HG02763 (cell line): ENCODE data around the gene DNAJC25.
"Not testable (repeated sequence)": the region's sequence is repeated elsewhere in the genome, so short reads cannot be mapped to it uniquely, and the experiment has no call there.

ENCODE experiments used
- ATAC-seq: cut with Tn5 transposase; IDR thresholded peaks from one replicate; pipeline ENCODE4 v1.9.1; 2021; ENCODE audit warnings: mild to moderate bottlenecking, moderate library complexity; ENCODE audit not compliant: unreplicated experiment

The DNAJC25 gene

GRCh38 chr9:111662576-111663300 lies 31.6 kb downstream of the DNAJC25 start:
- ATAC-seq, result no peak

- ATAC-seq, result no peak
Measured at GRCh38 chr9:111663301-111663823, 32.2 kb downstream of the DNAJC25 start.

- no peak for ATAC-seq
Measured at GRCh38 chr9:111668026-111668573, 37.0 kb downstream of the DNAJC25 start.

GRCh38 chr9:111668601-111669000 lies 37.5 kb downstream of the DNAJC25 start:
- not testable (repeated sequence) for ATAC-seq

- ATAC-seq, result no peak
Measured at GRCh38 chr9:111674319-111674718, 43.2 kb downstream of the DNAJC25 start.

GRCh38 chr9:111676116-111676515 lies 45.0 kb downstream of the DNAJC25 start:
- no peak for ATAC-seq

- ATAC-seq, result no peak
Measured at GRCh38 chr9:111678293-111678692, 47.2 kb downstream of the DNAJC25 start.

GRCh38 chr9:111679199-111679598 lies 48.1 kb downstream of the DNAJC25 start:
- no peak for ATAC-seq

- ATAC-seq, result no peak
Measured at GRCh38 chr9:111683392-111683791, 52.3 kb downstream of the DNAJC25 start.

- no peak for ATAC-seq
Measured at GRCh38 chr9:111691672-111692329, 60.7 kb downstream of the DNAJC25 start.

GRCh38 chr9:111696796-111697195 lies 65.7 kb downstream of the DNAJC25 start:
- no peak for ATAC-seq

GRCh38 chr9:111700776-111701175 lies 69.6 kb downstream of the DNAJC25 start:
- ATAC-seq, result no peak
